AG09319 (cell line): Measurements from ENCODE around the gene PDIK1L.
"Not testable (repeated sequence)": the region's sequence is repeated elsewhere in the genome, so short reads cannot be mapped to it uniquely, and the experiment has no call there.

Experiments
- DNase-seq: peaks from one replicate; pipeline ENCODE4 v3.0.0-alpha.2; 2010; ENCODE audit warnings: low read depth; ENCODE audit errors: extremely low read depth
- TF ChIP-seq, protein P1 (sequence below): IDR thresholded peaks from 2 replicates; pipeline ENCODE4 v1.5.1; 2011; ENCODE audit warnings: low read depth, mild to moderate bottlenecking, inconsistent platforms, low read length, moderate library complexity

PDIK1L gene

GRCh38 chr1:26090893-26091292, 20.7 kb upstream of the PDIK1L start:
- no peak for DNase-seq
- TF ChIP-seq, protein P1, sequence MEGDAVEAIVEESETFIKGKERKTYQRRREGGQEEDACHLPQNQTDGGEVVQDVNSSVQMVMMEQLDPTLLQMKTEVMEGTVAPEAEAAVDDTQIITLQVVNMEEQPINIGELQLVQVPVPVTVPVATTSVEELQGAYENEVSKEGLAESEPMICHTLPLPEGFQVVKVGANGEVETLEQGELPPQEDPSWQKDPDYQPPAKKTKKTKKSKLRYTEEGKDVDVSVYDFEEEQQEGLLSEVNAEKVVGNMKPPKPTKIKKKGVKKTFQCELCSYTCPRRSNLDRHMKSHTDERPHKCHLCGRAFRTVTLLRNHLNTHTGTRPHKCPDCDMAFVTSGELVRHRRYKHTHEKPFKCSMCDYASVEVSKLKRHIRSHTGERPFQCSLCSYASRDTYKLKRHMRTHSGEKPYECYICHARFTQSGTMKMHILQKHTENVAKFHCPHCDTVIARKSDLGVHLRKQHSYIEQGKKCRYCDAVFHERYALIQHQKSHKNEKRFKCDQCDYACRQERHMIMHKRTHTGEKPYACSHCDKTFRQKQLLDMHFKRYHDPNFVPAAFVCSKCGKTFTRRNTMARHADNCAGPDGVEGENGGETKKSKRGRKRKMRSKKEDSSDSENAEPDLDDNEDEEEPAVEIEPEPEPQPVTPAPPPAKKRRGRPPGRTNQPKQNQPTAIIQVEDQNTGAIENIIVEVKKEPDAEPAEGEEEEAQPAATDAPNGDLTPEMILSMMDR = no peak

- DNase-seq = no peak
- TF ChIP-seq, protein P1 = no peak
Observed at GRCh38 chr1:26092422-26092821, 19.2 kb upstream of the PDIK1L start.

- DNase-seq = not testable (repeated sequence)
Observed at GRCh38 chr1:26093569-26093968, 18.1 kb upstream of the PDIK1L start.

- DNase-seq = no peak
- TF ChIP-seq, protein P1 = no peak
Observed at GRCh38 chr1:26094076-26094669, 17.5 kb upstream of the PDIK1L start.

- no peak for DNase-seq
- TF ChIP-seq, protein P1 = peak; percentile 25
Observed at GRCh38 chr1:26094677-26095383, 16.8 kb upstream of the PDIK1L start.

DNA sequence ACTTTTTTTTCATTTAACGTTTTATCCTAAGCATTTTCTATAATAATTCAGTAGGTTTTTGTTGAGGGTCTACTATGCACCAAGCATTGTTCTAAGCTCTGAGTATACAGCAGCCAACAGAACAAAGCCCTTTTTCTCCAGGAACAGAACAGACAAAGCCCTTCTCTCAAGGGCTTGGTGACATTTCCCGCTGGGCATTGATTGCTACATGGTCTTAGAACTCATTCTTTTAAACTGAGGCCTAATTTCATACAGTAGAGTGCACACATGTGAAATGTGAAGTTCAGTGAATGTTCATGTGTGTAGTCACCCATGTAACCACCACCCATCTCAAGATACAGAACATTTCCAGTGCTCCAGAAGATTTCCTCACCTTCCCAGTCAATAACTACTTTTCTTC, 15.2 kb upstream of the PDIK1L start:
- no peak for DNase-seq
- TF ChIP-seq, protein P1 = no peak

- DNase-seq = no peak
- TF ChIP-seq, protein P1 = no peak
Observed at GRCh38 chr1:26097696-26098095, 13.9 kb upstream of the PDIK1L start.

- TF ChIP-seq, protein P1 = no peak
- no peak for DNase-seq
Observed at GRCh38 chr1:26098602-26099001, 13.0 kb upstream of the PDIK1L start.
